ENCODE results near the gene RNF2. TPM values are rescaled to one million over a fixed set of nuclear protein-coding genes. Genes with fewer than 3 reads are reported as not detected.
"Not testable (repeated sequence)": the region's sequence is repeated elsewhere in the genome, so short reads cannot be mapped to it uniquely, and the experiment has no call there.

RNF2 gene
- polyA plus RNA-seq, 5 donors = 31.5 to 49.7 (median 44.3) TPM

DNA sequence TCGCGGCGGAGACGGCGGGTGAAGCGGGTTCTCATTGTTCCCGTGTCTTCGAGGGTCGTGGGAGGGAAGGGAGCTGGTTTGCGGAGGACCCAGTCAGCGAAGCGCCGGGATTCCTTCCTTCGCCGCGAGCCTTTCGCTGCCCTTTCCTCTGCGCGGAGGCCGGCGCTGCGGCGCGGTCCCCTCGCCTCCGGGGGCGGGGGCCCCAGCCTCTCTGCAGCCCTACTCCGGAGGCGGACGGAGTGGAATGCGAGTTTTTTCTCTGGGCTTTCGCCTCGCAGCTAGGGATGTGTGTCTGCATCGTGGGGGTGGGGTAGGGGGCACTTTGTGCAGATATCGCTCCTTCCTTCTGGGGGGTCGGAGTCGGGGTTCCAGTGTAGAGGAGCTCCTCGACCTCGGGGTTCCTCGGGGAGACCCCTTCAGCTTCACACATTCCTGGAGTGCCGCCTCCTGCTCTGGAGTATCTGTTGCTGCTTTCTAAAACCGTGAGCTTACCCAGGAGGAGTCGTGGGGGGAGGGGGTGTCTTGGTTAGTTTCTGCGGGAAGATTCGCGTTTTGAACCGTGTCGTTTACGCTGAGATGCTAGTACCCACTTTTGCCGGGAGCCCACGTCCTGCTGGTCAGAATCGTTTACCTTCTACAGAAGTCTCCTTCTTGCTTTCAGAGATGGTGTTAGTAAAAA, 595 bp downstream of the RNF2 start:
- DNase-seq = peak; percentile 43 to 54

GRCh38 chr1:185046668-185047067, 1.3 kb downstream of the RNF2 start:
- no peak for DNase-seq

GRCh38 chr1:185049670-185050069, 4.3 kb downstream of the RNF2 start:
- DNase-seq = no peak

- DNase-seq = no peak
Measured at GRCh38 chr1:185050823-185051451, 5.6 kb downstream of the RNF2 start.

GRCh38 chr1:185053204-185053603, 7.8 kb downstream of the RNF2 start:
- DNase-seq = no peak

GRCh38 chr1:185054365-185055060, 9.2 kb downstream of the RNF2 start:
- DNase-seq = no peak

GRCh38 chr1:185058110-185058509, 12.8 kb downstream of the RNF2 start:
- DNase-seq = no peak

GRCh38 chr1:185058876-185059275, 13.5 kb downstream of the RNF2 start:
- no peak for DNase-seq

DNA sequence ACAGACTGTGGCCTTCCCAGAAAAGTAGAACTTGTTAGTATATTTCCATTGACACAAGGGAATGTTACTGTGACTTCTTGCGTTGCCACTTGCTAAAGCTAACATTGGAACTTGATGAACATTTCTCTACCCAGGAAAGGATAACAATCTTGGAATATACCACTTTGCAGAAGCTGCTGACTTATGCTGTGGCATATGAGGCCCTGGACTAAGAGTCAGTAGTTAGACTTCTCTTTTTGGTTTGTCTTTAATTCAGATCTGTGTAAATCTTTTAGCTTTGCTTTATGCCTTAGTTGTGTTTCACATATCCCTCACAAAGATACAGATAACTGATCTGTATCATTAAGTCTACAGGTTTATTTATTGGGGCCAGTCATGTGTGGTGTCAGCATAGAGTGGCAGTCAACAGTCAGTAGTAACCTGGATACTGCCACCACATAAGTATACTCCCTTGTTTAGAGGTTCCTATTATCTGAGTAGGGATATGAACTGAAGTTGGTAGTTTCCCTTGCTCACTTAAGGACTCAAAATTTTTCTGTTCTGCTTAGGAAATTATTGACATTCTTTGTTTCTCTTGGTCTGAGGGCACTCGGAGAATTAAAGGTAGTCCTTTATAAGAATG, 14.7 kb downstream of the RNF2 start:
- DNase-seq = no peak

DNA sequence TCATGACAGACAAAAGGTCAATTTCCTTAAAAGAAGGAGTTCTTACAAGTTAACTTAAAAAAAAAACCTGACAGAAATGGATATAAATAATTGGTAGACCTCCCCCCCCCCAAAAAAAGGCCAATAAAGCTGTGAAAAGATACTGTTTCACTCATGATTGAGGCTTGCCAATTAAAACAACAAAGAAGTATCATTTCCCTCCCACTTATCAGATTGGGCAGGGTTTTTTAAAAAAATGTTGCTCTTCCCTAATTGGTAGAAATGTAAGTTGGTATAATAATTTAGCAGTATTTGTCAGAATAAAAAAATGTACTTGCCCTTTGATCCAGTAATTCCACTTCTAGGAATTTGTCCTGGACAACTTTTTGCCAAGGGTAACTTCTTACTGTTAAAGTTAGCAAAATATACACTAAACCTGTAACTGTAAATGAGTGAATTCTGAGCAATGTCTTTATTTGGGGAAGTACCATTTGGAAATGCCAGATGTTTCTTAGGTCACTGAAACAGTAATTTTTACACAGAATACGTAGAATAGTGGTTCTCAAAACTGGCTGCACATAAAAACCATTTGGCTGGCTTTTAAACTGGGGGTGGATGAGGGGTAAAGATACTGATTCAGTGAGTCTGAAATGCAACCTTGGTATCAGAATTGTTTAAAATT, 17.5 kb downstream of the RNF2 start:
- no peak for DNase-seq

DNA sequence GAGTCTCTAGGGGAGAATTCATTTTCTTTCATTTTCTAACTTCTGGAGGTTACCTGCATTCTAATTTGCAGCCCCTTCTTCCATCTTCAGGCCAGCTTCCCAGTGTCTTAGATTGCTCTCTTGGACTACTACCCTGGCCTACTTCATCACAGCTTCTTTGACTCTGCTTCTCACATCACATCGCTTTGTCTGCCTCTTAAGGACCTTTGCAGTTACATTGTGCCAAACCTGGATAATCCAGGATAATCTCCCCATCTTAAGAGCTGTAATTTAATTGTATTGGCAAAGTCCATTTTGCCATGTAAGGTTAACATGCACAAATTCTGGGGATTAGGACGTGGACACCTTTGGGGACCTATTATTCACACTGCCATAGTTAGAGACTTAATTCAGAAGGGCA, 18.4 kb downstream of the RNF2 start:
- DNase-seq = no peak

DNA sequence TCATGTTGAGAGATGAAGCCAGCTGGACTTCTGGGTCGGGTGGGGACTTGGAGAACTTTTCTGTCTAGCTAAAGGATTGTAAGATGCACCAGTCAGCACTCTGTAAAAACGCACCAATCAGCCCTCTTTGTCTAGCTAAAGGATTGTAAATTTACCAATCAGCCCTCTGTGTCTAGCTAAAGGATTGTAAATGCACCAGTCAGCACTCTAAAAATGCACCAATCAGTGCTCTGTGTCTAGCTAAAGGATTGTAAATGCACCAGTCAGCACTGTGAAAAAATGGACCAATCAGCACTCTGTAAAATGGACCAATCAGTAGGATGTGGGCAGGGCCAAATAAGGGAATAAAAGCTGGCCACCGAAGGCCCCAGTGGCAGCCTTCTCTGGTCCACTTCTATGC, 19.6 kb downstream of the RNF2 start:
- not testable (repeated sequence) for DNase-seq

DNA sequence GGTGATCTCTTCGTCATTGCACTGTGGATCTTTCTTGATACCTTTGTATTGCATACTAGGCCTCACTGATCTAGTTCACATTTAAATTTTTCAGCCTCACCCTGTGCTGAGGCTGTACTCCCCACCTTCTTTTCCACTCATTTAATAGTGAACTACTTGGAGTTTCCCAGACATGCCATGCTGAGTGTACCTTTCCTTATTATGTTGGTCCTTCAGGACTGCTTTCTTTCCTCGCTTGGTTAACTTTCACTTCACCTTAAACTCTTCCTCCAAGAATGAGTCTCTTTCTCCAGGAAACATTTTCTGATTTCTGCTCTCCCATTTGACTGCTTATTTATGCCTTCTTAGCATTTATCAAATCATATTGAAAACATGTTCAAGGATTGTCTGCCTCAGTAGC, 20.8 kb downstream of the RNF2 start:
- no peak for DNase-seq

DNA sequence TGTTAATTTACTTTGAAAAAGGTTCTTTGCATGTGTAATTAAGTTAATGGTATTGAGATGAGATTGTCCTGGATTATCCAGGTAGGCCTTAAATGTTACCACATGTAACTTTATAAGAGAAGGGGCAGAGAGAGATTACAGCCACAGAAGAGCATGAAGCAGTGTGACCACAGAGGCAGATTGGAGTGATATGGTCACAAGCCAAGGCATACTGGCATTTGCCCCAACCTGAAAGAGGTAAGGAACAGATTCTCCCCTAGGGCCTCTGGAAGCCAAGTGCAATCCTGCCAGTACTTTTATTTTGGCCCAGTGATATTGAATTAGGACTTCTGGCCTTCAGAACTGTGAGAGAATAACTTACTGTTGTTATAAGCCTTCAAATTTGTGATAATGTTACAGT, 23.0 kb downstream of the RNF2 start:
- DNase-seq = no peak

DNA sequence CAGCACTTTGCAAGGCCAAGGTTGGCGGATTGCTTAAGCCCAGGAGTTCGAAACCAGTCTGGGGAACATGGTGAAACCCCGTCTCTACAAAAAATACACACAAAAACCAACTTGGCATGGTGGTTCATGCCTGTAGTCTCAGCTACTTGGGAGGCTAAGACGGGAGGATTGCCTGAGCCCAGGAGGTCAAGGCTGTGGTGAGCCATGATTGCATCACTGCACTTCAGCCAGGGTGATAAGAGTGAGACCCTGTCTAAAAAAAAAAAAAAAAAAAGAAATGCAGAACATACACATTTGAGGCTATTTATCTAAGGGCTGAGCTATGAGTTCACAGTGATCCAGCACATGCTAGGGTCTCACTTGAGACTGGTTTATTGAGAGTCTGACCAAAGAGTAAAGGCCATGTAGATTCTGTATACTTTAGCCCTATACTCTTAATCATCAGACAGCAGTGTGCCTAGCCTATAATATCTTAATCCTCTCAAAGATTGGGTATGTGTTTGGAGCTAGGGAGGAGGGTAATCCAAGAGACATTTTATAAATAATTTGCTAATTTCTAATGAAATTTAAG, 23.9 kb downstream of the RNF2 start:
- DNase-seq = no peak

DNA sequence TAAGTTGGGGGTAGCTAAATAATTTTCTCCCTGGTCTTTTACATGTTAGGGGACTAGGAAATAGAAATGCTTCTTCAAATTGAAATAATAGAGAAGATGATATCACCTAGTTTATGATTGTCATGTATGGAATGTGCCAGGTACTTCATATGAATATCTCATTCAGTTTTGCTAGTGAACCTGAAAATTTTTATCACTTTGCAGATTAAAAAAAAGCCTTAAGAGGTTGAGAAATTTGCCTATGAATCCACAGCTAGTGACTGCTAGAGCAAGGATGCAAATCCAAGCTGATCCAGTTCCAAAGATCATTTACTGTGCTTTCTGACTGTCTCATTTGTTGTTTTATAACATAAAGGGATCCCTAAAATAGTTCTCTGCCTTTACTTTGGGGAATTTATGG, 24.7 kb downstream of the RNF2 start:
- DNase-seq = no peak

- no peak for DNase-seq
Measured at GRCh38 chr1:185073725-185074124, 28.4 kb downstream of the RNF2 start.

- no peak for DNase-seq
Measured at GRCh38 chr1:185074307-185074706, 28.9 kb downstream of the RNF2 start.

GRCh38 chr1:185075476-185075875, 30.1 kb downstream of the RNF2 start:
- no peak for DNase-seq

GRCh38 chr1:185077374-185077773, 32.0 kb downstream of the RNF2 start:
- DNase-seq = no peak

DNA sequence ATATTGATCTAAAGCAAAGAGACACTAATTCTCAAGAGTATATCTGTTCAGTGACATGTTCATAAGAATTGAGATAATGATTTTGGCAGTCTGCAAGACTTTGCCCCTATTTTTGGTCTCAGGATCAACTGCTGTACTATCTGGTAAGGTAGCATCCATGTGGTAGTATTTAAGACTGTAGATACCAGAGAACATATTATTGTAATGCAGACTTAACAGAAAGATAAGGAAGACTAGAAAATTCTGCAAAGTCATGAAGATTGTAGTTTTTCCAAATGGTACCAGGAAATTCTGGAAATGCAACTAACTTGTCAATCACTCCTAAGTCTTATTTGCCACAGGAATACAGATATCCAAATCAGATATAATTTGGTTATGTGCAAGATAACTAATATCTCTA, 35.1 kb downstream of the RNF2 start:
- DNase-seq = no peak

DNA sequence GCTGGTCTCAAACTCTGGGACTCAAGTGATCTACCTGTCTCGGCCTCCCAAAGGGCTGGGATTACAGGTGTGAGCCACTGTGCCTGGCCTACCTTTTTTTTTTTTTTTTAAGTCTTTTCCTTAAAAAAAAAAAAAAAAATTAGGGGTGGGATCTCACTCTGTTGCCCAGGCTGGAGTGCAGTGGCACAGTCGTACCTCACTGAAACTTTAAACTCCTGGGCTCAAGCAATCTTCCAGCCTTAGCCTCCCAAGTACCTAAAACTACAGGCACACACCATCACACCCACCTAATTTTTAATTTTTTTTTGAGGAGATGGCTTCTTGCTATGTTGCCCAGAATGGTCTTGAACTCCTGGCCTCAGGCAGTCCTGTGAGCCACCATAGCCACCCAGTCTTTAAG, 38.5 kb downstream of the RNF2 start:
- DNase-seq = no peak

Data from right lung (tissue), 5 donors.